ENCODE data around the gene GUCD1.

The GUCD1 gene

GRCh38 chr22:24540470-24540869, 14.5 kb downstream of the GUCD1 start:
- ChIA-PET POLR2A (interaction anchor here (2.5 kb wide), 1 partner anchor 15 kb away, joined by 10 read pairs; the partner anchor contains the start of gene GUCD1), CTCF (interaction anchor here (0.7 to 1.2 kb wide), 3 partner anchors 18 to 138 kb away, joined by 3 to 5 read pairs (median 4); no protein-coding TSS in a partner anchor)
- no peak for TF ChIP-seq ZNF843 (tag by site-specific recombination; IDR thresholded peaks at IDR 0.05)
- TF ChIP-seq BCL11A (tag by site-specific recombination; IDR thresholded peaks at IDR 0.05; ENCODE audit: low read depth) = no peak
- TF ChIP-seq ZBTB6 (tag by site-specific recombination; IDR thresholded peaks at IDR 0.05) = no peak
- TF ChIP-seq PRDM10 (tag by site-specific recombination; IDR thresholded peaks at IDR 0.05) = no peak
- TF ChIP-seq ZNF701 (tag by site-specific recombination; IDR thresholded peaks at IDR 0.05) = no peak
- no peak for TF ChIP-seq WT1 (tag by site-specific recombination; IDR thresholded peaks at IDR 0.05)
- no peak for TF ChIP-seq CTCF (tag by site-specific recombination; IDR thresholded peaks at IDR 0.05)
- TF ChIP-seq MZF1 (tag by site-specific recombination; IDR thresholded peaks at IDR 0.05; ENCODE audit: borderline replicate concordance) = no peak
- no peak for TF ChIP-seq ZNF404 (tag by site-specific recombination; IDR thresholded peaks at IDR 0.05)
- TF ChIP-seq HIC1 (tag by site-specific recombination; IDR thresholded peaks at IDR 0.05) = no peak
- no peak for TF ChIP-seq EGR2 (tag by site-specific recombination; IDR thresholded peaks at IDR 0.05; ENCODE audit: low read depth)
- no peak for TF ChIP-seq SCRT2 (tag by site-specific recombination; IDR thresholded peaks at IDR 0.05)
- no peak for TF ChIP-seq ZBTB11 (tag by site-specific recombination; conservative IDR thresholded peaks at IDR 0.05; ENCODE audit: low read depth)
- TF ChIP-seq IKZF3 (tag by site-specific recombination; IDR thresholded peaks at IDR 0.05) = no peak
- TF ChIP-seq ZNF350 (tag by site-specific recombination; IDR thresholded peaks at IDR 0.05) = no peak
- no peak for TF ChIP-seq ZBTB21 (tag by site-specific recombination; IDR thresholded peaks at IDR 0.05)
- no peak for TF ChIP-seq KLF1 (tag by site-specific recombination; IDR thresholded peaks at IDR 0.05)
- TF ChIP-seq ZNF2 (tag by site-specific recombination; IDR thresholded peaks at IDR 0.05) = no peak
- no peak for TF ChIP-seq HOXD13 (CRISPR knock-in tag; IDR thresholded peaks at IDR 0.05; ENCODE audit: borderline replicate concordance)
- no peak for TF ChIP-seq ZNF274 (IDR thresholded peaks at IDR 0.05; ENCODE audit: low read length)
- no peak for TF ChIP-seq ZNF274 (tag by site-specific recombination; IDR thresholded peaks at IDR 0.05; ENCODE audit: borderline replicate concordance)
- H3K4me1 ChIP-seq (ENCODE audit: control insufficient read depth, insufficient read depth, low read length) = no peaks in the 10 kb centered on the region
- no peak overlapping the region for H3K4me3 ChIP-seq (ENCODE audit: low read depth, low read length)
- no peaks in the 10 kb centered on the region for H3K9me3 ChIP-seq (ENCODE audit: control insufficient read depth, insufficient read depth, low read depth, low read length)
- peaks cover 24 to 59% of the 10 kb centered on the region in 2 experiments for H3K36me3 ChIP-seq (ENCODE audit: control insufficient read depth in 2 of 2, insufficient read depth in 1 of 2, low read length in 2 of 2)
- H3K27ac ChIP-seq (ENCODE audit: extremely low read depth, low read depth, low read length) = no peak overlapping the region
